Measurements from ENCODE around the gene CNKSR1.
A peak's percentile ranks its signal among the peaks of the same experiment; 100 is the strongest.

Gene CNKSR1

DNA sequence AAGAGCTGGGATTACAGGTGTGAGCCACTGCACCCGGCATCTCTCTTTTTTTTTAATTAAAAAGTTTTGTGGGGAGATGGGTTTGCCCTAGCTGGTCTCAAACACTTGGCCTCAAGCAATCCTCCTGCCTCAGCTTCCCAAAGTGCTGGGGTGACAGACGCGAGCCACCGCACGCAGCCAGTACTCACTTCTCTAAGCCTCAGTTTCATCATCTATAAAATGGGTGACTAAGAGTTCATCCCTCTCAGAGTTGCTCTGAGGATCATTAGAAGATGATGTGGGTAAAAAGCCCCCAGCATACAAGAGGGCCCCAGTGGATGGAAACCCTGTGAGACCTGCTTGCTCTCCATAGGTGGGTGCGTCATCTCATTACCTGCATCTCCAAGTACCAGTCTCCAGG is 10.6 kb downstream of the CNKSR1 start:
- CTCF ChIA-PET, result interaction anchor here (1.2 kb wide), 1 partner anchor 12 kb away, joined by 5 read pairs; no protein-coding TSS in a partner anchor
- TF ChIP-seq TRIM28 (IDR thresholded peaks at IDR 0.05; ENCODE audit: borderline replicate concordance, low read length) (no peak), RBAK (tag by site-specific recombination; IDR thresholded peaks at IDR 0.05) (no peak), ZNF791 (tag by site-specific recombination; IDR thresholded peaks at IDR 0.05) (no peak), ZNF610 (tag by site-specific recombination; IDR thresholded peaks at IDR 0.05; ENCODE audit: borderline replicate concordance) (no peak), SP2 (tag by site-specific recombination; IDR thresholded peaks at IDR 0.05) (no peak), ZBTB20 (tag by site-specific recombination; IDR thresholded peaks at IDR 0.05) (no peak), ZXDB (tag by site-specific recombination; IDR thresholded peaks at IDR 0.05) (no peak), ZBTB1 (tag by site-specific recombination; IDR thresholded peaks at IDR 0.05) (no peak), SALL2 (tag by site-specific recombination; IDR thresholded peaks at IDR 0.05; ENCODE audit: borderline replicate concordance) (no peak), KLF9 (tag by site-specific recombination; IDR thresholded peaks at IDR 0.05; ENCODE audit: low read depth) (no peak), ZNF146 (tag by site-specific recombination; IDR thresholded peaks at IDR 0.05) (no peak), YY2 (tag by site-specific recombination; IDR thresholded peaks at IDR 0.05) (no peak), ZNF707 (tag by site-specific recombination; IDR thresholded peaks at IDR 0.05) (no peak), ZFP41 (tag by site-specific recombination; IDR thresholded peaks at IDR 0.05; ENCODE audit: borderline replicate concordance) (no peak)
- TF ChIP-seq, protein P1, sequence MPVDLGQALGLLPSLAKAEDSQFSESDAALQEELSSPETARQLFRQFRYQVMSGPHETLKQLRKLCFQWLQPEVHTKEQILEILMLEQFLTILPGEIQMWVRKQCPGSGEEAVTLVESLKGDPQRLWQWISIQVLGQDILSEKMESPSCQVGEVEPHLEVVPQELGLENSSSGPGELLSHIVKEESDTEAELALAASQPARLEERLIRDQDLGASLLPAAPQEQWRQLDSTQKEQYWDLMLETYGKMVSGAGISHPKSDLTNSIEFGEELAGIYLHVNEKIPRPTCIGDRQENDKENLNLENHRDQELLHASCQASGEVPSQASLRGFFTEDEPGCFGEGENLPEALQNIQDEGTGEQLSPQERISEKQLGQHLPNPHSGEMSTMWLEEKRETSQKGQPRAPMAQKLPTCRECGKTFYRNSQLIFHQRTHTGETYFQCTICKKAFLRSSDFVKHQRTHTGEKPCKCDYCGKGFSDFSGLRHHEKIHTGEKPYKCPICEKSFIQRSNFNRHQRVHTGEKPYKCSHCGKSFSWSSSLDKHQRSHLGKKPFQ (tag by site-specific recombination; IDR thresholded peaks at IDR 0.05), result no peak
- TF ChIP-seq, protein P2, sequence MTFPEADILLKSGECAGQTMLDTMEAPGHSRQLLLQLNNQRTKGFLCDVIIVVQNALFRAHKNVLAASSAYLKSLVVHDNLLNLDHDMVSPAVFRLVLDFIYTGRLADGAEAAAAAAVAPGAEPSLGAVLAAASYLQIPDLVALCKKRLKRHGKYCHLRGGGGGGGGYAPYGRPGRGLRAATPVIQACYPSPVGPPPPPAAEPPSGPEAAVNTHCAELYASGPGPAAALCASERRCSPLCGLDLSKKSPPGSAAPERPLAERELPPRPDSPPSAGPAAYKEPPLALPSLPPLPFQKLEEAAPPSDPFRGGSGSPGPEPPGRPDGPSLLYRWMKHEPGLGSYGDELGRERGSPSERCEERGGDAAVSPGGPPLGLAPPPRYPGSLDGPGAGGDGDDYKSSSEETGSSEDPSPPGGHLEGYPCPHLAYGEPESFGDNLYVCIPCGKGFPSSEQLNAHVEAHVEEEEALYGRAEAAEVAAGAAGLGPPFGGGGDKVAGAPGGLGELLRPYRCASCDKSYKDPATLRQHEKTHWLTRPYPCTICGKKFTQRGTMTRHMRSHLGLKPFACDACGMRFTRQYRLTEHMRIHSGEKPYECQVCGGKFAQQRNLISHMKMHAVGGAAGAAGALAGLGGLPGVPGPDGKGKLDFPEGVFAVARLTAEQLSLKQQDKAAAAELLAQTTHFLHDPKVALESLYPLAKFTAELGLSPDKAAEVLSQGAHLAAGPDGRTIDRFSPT (tag by site-specific recombination; IDR thresholded peaks at IDR 0.05), result no peak

DNA sequence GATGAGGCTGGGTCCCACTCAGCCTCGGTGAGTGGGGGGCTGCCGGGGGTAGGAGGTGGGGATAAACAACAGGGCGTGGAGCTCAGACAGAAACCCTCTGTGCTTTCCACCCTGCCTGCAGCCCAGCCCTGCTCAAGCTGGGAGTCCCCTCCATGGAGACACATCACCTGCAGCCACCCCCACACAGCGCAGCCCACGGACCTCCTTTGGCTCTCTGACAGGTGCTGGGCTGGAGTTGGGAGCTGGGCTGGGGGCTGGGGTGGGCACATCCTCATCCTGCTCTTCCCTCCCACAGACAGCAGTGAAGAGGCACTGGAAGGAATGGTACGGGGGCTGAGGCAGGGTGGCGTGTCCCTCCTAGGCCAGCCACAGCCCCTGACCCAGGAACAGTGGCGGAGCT is 11.2 kb downstream of the CNKSR1 start:
- ChIA-PET POLR2A (interaction anchor here (2.7 kb wide), 1 partner anchor 46 kb away, joined by 16 read pairs; the partner anchor contains the start of gene CEP85), CTCF (interaction anchor here (0.6 to 4.1 kb wide), 4 partner anchors 12 to 203 kb away, joined by 3 to 32 read pairs (median 4); partner anchors contain the start of gene CEP85)
- no peaks in the 10 kb centered on the region for H3K9me3 ChIP-seq (ENCODE audit: control insufficient read depth, insufficient read depth, low read depth, low read length)
- H3K27ac ChIP-seq (ENCODE audit: extremely low read depth, low read depth, low read length), result no peak overlapping the region
- no peaks in the 10 kb centered on the region for H3K4me1 ChIP-seq (ENCODE audit: control insufficient read depth, insufficient read depth, low read length)
- no peaks in the 10 kb centered on the region for H3K36me3 ChIP-seq (ENCODE audit: control insufficient read depth in 2 of 2, insufficient read depth in 1 of 2, low read length in 2 of 2)
- no peak overlapping the region for H3K4me3 ChIP-seq (ENCODE audit: low read depth, low read length)
- peak; percentile 70 for TF ChIP-seq ZFHX2 (tag by site-specific recombination; conservative IDR thresholded peaks at IDR 0.05)
- TF ChIP-seq ZNF610 (tag by site-specific recombination; IDR thresholded peaks at IDR 0.05; ENCODE audit: borderline replicate concordance), result no peak
- TF ChIP-seq EGR2 (tag by site-specific recombination; IDR thresholded peaks at IDR 0.05; ENCODE audit: low read depth), result peak; percentile 69; the same call in 1 of the 2 replicates

More for the DNA sequence above, 10.6 kb downstream of the CNKSR1 start:
- Histone ChIP-seq H3K36me3 (ENCODE audit: control insufficient read depth in 2 of 2, insufficient read depth in 1 of 2, low read length in 2 of 2) (no peaks in the 10 kb centered on the region), H3K9me3 (ENCODE audit: control insufficient read depth, insufficient read depth, low read depth, low read length) (no peaks in the 10 kb centered on the region), H3K4me1 (ENCODE audit: control insufficient read depth, insufficient read depth, low read length) (no peaks in the 10 kb centered on the region), H3K4me3 (ENCODE audit: low read depth, low read length) (no peak overlapping the region), H3K27ac (ENCODE audit: extremely low read depth, low read depth, low read length) (no peak overlapping the region)
- POLR2A ChIA-PET, result interaction anchor here (1.0 kb wide), 1 partner anchor 16 kb away, joined by 9 read pairs; the partner anchor contains the start of gene ZNF593OS

DNA sequence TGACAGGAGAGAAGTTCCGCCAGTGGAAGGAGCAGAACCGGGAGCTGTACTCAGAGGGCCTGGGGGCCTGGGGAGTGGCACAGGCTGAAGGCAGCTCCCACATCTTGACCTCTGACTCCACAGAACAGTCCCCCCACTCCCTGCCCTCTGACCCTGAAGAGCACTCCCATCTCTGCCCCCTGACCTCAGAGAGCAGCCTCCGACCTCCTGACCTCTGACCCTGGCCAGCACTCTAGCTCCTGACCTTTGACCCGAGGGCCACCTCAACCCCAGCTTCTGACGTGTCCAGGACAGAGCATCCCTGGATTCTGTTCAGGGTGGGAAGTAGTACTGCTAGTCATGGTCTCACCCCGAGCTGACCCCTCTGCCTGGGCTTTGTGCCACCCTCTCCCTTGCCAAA is 12.0 kb downstream of the CNKSR1 start:
- POLR2A ChIA-PET, result interaction anchor here (2.7 kb wide), 1 partner anchor 45 kb away, joined by 16 read pairs; the partner anchor contains the start of gene CEP85
- TF ChIP-seq, protein P3, sequence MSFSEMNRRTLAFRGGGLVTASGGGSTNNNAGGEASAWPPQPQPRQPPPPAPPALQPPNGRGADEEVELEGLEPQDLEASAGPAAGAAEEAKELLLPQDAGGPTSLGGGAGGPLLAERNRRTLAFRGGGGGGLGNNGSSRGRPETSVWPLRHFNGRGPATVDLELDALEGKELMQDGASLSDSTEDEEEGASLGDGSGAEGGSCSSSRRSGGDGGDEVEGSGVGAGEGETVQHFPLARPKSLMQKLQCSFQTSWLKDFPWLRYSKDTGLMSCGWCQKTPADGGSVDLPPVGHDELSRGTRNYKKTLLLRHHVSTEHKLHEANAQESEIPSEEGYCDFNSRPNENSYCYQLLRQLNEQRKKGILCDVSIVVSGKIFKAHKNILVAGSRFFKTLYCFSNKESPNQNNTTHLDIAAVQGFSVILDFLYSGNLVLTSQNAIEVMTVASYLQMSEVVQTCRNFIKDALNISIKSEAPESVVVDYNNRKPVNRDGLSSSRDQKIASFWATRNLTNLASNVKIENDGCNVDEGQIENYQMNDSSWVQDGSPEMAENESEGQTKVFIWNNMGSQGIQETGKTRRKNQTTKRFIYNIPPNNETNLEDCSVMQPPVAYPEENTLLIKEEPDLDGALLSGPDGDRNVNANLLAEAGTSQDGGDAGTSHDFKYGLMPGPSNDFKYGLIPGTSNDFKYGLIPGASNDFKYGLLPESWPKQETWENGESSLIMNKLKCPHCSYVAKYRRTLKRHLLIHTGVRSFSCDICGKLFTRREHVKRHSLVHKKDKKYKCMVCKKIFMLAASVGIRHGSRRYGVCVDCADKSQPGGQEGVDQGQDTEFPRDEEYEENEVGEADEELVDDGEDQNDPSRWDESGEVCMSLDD (tag by site-specific recombination; IDR thresholded peaks at IDR 0.05), result 0 out of 2 replicates have a peak, but pooled peaks have one; percentile 24
- TF ChIP-seq ZNF398 (tag by site-specific recombination; IDR thresholded peaks at IDR 0.05), result no peak
- peak; percentile 99 for TF ChIP-seq BCL11B (tag by site-specific recombination; IDR thresholded peaks at IDR 0.05; ENCODE audit: low read depth)
- TF ChIP-seq BCL11A (tag by site-specific recombination; IDR thresholded peaks at IDR 0.05; ENCODE audit: low read depth), result peak; percentile 99
- no peak for TF ChIP-seq ZNF146 (tag by site-specific recombination; IDR thresholded peaks at IDR 0.05)
- no peak for TF ChIP-seq ZNF548 (tag by site-specific recombination; IDR thresholded peaks at IDR 0.05)

More for the DNA sequence above, 12.0 kb downstream of the CNKSR1 start:
- Histone ChIP-seq H3K4me3 (ENCODE audit: low read depth, low read length) (no peak overlapping the region), H3K27ac (ENCODE audit: extremely low read depth, low read depth, low read length) (no peak overlapping the region), H3K36me3 (ENCODE audit: control insufficient read depth in 2 of 2, insufficient read depth in 1 of 2, low read length in 2 of 2) (no peaks in the 10 kb centered on the region), H3K9me3 (ENCODE audit: control insufficient read depth, insufficient read depth, low read depth, low read length) (no peaks in the 10 kb centered on the region), H3K4me1 (ENCODE audit: control insufficient read depth, insufficient read depth, low read length) (no peaks in the 10 kb centered on the region)
- CTCF ChIA-PET, result interaction anchor here (0.6 to 4.1 kb wide), 12 partner anchors 16 to 202 kb away, joined by 3 to 32 read pairs (median 4); partner anchors contain the start of genes CD52, CEP85, SH3BGRL3 and ZNF593

Data from HEK293 (cell line).